ENCODE measurements around the gene BUD31.

DNA sequence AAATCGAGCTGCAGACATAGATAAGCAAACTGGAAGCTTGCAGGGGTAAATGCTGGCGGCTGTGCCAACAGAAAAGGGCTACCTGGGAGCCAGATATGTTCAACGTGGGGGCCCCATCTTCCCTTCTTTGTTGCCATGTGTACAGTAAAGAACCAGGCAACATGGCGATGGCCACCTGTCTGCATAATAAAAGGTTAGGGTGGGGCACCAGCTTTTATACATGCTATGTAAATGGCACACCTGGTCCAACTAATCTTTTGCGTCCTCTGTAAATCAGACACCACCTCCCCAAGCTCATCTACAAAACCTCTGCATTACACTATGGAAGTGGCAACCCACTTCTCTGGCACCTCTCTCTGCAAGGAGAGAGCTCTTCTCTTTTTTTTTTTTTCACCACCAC, 13.9 kb downstream of the BUD31 start:
- TF ChIP-seq GATA3 (IDR thresholded peaks at IDR 0.05; ENCODE audit: low read depth, low read length) (no peak), GATA2 (IDR thresholded peaks at IDR 0.05; ENCODE audit: low read depth, low read length) (no peak)

All from SH-SY5Y (cell line).